Skeletal muscle cell (primary cell): ENCODE data around the gene CCNB1.
"Not testable (repeated sequence)": the region's sequence is repeated elsewhere in the genome, so short reads cannot be mapped to it uniquely, and the experiment has no call there.

Experiments
- DNase-seq: peaks from one replicate; pipeline ENCODE4 v3.0.0-alpha.2; 2010; ENCODE audit warnings: low read depth
- H3K4me3 ChIP-seq: 2 replicates; pipeline ENCODE4 v1.5.1; 2011; ENCODE audit warnings: low read depth, mild to moderate bottlenecking, control low read depth, low read length, moderate library complexity

The CCNB1 gene

GRCh38 chr5:69166686-69167492 is at the start of gene CCNB1:
Gene CCNB1, plus strand, starts transcription at chr5:69167150. Its CDS starts 113 bp downstream, at chr5:69167263.
- peak within 1 kb of the TSS; percentile 55 for H3K4me3 ChIP-seq
- peak; percentile 79 for DNase-seq

DNA sequence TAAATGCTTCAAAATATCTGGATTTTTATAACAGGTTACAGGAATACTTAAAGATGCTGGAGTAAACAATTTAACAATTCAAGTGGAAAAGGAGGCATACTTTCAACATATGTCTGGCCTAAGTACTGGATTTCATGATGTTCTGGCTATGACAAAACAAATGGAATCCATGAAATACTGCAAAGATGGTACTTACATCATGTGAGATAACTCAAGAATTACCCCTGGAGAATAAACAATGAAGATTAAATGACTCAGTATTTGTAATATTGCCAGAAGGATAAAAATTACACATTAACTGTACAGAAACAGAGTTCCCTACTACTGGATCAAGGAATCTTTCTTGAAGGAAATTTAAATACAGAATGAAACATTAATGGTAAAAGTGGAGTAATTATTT is 37.5 kb upstream of the CCNB1 start:
- no peak overlapping the region for H3K4me3 ChIP-seq
- DNase-seq, result peak; percentile 37

GRCh38 chr5:69130241-69130640 is 36.7 kb upstream of the CCNB1 start:
- DNase-seq, result no peak
- no peak overlapping the region for H3K4me3 ChIP-seq

GRCh38 chr5:69131304-69131703 is 35.6 kb upstream of the CCNB1 start:
- no peak for DNase-seq

GRCh38 chr5:69134126-69134525 is 32.8 kb upstream of the CCNB1 start:
- no peak for DNase-seq
- no peak overlapping the region for H3K4me3 ChIP-seq

More at GRCh38 chr5:69131304-69131703, 35.6 kb upstream of the CCNB1 start:
- no peak overlapping the region for H3K4me3 ChIP-seq

DNA sequence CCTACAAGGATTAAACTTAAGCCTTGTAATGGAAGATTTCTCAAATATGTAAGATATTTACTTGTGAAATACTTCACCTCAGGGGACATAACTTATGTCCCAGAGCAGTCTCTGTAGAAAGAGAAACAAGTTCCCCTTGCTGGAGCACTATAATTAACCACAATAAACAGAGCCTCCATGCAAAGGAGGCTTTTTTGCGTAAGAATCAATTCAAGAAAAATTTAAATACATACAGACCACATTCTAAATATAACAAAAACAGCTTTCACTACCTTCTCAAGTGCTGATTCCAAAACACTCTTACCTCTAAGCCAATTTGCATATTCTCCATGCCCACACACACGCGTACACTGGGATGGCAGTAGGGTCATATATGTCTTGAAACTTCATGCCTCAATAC is 30.7 kb upstream of the CCNB1 start:
- DNase-seq, result peak; percentile 1
- H3K4me3 ChIP-seq, result no peak overlapping the region

- H3K4me3 ChIP-seq, DNase-seq: not testable (repeated sequence)
Observed at GRCh38 chr5:69137208-69137607, 29.7 kb upstream of the CCNB1 start.

GRCh38 chr5:69137807-69138206 is 29.1 kb upstream of the CCNB1 start:
- no peak for DNase-seq
- no peak overlapping the region for H3K4me3 ChIP-seq

- DNase-seq, result no peak
- H3K4me3 ChIP-seq, result no peak overlapping the region
Observed at GRCh38 chr5:69138766-69139165, 28.2 kb upstream of the CCNB1 start.

DNA sequence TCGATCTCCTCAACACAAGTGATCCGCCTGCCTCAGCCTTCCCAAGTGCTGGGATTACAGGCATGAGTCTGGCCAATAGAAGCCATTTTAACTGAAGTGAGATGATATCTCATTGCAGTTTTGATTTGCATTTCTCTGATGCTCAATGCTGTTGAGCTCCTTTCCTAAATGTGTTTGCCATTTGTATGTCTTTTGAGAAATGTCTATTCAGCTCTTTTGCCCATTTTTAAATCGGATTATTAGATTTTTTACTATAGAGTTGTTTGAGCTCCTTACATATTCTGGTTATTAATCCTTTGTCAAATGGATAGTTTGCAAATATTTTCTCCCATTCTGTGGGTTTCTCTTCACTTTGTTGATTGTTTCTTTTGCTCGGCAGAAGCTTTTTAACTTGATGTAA is 26.7 kb upstream of the CCNB1 start:
- not testable (repeated sequence) for DNase-seq, H3K4me3 ChIP-seq

DNA sequence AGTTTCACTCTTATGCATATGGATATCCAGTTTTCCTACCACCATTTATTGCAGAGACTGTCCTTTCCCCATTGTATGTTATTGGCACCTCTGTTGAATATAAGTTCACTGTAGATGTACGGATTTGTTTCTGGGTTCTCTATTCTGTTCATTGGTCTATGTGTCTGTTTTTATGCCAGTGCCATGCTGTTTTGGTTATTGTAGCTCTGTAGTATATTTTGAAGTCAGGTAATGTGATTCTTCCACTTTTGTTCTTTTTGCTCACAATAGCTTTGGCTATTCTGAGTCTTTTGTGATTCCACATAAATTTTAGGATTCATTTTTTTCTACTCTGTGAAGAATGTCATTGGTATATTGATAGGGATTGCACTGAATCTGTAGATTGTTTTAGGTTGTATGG is 26.1 kb upstream of the CCNB1 start:
- DNase-seq, result no peak
- no peak overlapping the region for H3K4me3 ChIP-seq

DNA sequence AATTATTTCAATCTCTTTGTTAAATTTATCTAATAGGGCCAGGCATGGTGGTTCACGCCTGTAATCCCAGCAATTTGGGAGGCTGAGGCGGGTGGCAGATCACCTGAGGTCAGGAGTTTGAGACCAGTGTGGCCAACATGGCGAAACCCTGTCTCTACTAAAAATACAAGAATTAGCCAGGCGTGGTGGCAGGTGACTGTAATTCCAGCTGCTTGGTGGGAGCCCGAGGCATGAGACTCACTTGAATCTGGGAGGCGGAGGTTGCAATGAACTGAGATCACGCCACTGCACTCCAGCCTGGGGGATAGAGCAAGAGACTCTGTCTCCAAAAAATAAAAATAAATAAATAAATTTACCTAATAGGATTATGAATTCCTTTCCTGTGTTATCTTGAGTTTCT is 18.4 kb upstream of the CCNB1 start:
- not testable (repeated sequence) for DNase-seq, H3K4me3 ChIP-seq

DNA sequence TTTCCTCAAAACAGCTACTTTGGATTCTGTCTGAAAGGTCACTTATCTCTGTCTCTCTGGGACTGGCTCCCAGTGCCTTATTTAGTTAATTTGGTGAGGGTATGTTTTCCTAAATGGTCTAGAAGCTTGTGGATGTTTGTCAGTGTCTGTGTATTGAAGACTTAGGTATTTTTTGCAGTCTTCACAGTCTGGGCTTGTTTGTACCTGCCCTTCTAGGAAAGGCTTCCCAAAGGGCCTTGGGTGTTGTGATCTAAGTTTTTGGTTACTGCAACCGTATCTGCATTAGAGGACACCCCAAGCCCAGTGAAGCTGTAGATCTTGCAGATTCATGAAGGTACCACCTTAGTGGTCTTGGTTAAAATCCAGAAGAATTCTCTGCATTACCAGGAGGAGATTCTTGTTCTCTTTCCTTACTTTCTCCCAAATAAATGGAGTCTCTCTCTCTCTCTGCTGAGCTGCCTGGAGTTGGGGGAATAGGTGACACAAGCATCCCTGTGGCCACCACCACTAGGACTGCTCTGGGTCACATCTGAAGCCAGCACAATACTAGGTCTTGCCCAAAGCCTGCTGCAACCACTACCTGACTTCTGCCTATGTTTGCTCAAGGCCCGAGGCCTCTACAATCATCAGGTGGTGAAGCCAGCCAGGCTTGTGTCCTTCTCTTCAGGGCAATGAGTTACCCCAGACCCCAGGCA is 17.8 kb upstream of the CCNB1 start:
- no peak for DNase-seq
- H3K4me3 ChIP-seq, result no peak overlapping the region

GRCh38 chr5:69149676-69150010 is 17.3 kb upstream of the CCNB1 start:
- no peak overlapping the region for H3K4me3 ChIP-seq
- DNase-seq, result no peak

- H3K4me3 ChIP-seq, result no peak overlapping the region
- no peak for DNase-seq
Observed at GRCh38 chr5:69152731-69153130, 14.2 kb upstream of the CCNB1 start.

DNA sequence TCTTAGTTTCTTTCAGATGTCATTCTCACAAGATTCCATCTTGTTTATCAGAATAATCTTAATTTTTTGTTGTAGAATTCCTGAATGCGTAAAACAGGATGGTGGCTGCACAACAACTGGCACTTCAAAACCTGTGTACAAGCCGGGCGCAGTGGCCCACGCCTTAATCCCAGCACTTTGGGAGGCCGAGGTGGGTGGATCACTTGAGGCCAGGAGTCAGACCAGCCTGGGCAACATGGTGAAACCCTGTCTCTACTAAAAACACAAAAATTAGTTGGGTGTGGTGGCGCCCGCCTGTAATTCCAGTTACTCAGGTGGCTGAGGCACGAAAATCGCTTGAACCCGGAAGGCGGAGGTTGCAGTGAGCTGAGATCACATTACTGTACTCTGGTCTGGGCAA is 10.5 kb upstream of the CCNB1 start:
- no peak for DNase-seq
- H3K4me3 ChIP-seq, result no peak overlapping the region

GRCh38 chr5:69158039-69158438 is 8.9 kb upstream of the CCNB1 start:
- DNase-seq, result no peak
- no peak overlapping the region for H3K4me3 ChIP-seq

- H3K4me3 ChIP-seq, result no peak overlapping the region
- no peak for DNase-seq
Observed at GRCh38 chr5:69160651-69161050, 6.3 kb upstream of the CCNB1 start.

- H3K4me3 ChIP-seq, result peak overlapping the region; percentile 55
- no peak for DNase-seq
Observed at GRCh38 chr5:69167493-69167855, 524 bp downstream of the CCNB1 start.

- H3K4me3 ChIP-seq, result peak overlapping the region; percentile 55
- DNase-seq, result no peak
Observed at GRCh38 chr5:69167929-69168328, 979 bp downstream of the CCNB1 start.

GRCh38 chr5:69170495-69170894 is 3.5 kb downstream of the CCNB1 start:
- DNase-seq, result no peak
- H3K4me3 ChIP-seq, result no peak overlapping the region
